ENCODE measurements around the gene DNLZ.

The DNLZ gene

DNA sequence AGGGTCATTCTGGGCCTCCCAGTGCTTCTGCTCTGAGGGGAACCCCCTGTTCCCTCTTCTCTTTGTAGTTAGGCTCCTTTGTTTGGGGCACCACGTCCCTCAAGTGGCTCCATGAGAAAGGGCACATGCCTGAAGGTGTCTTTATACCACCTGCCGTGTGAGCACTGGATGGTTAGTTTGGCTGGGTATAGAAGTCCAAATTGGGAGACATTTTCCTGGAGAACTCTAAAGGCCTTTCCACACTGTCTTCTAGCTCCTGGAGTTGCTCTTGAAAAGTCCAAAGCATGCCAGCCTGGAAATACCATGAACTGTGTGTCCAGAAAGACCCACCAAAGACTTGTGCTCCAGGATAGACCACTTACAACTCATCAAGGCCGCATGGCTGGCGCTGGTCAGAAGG is 48.6 kb downstream of the DNLZ start:
- no peak for DNase-seq

DNA sequence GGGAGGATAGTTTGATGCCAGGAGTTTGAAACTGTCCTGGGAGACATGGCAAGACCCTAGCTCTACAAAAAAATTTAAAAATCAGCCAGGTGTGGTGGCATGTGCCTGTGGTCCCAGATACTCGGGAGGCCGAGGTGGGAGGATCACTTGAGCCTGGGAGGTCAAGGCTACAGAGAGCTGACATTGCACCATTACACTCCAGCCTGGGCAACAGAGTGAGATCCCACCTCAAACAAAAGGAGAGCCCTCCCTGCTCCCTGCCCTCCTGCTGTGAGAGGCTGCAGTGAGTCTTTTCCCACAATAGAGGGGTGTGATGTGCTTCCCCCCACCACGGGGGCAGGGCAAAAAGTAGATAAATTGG is 49.5 kb downstream of the DNLZ start:
- no peak for DNase-seq

DNA sequence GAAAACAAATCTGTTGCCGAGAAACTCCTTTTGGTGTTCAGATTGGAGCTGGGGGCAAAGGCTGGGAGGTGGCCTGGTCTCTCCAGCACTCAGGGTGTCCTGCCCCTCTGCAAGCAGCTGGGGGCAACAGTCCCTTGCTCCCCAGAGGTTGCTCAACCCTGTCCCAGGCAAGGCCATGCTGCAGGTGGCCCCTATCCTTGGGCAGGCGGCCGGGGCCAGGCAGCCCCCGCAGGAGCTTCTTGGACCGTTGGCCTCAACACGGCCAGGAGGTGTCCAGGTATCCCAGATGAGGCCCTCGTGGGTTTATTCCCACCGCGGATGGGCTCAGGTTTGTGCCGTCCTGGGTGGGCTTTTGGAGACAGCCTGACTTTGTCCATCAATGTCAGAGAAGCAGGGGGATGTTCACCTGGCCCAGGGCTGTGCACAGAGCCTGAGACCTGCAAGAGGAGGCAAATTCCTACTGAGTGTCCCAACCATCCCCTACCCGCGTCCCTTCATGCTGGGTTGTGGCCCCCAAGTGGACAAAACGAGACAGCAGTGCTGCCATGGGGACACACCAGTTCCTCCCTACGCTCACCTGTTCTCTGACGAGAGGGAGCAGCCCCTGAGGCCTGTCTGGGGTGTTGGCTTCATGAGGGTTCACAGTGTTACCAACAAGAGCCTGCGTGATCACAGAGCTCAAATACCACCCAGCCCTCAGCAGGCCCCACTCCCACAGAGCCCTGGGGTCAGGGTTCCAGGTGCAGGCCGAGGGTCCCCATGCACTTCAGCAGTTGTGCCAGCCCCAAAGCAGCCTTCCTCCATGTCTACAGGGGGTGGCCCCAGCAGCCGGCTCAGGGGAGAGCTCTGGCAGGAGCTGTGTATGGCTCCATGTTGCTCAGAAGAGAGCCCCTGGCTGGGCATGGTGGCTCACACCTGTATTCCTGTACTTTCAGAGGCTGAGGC is 50.2 kb downstream of the DNLZ start:
- DNase-seq, result no peak

DNA sequence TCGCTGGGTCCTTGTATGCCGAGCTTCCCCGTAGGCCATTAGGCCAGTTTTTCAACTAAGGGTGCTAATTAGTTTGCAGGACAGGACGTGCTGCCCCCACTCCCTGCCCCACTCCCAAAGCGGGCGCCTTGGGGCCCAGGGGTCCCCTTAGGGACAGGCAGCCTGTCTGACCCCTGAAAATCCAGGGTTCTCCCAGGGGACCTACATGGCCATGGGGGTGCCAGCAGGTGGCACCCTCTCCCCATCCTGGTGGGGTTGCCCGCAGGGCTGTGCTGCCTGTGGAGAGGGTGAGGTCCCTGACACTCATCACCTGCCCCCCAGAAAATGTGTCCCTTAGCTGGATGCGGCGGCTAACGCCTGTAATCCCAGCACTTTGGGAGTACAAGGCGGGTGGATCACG is 51.1 kb downstream of the DNLZ start:
- no peak for DNase-seq

GRCh38 chr9:136312009-136312375 is 51.6 kb downstream of the DNLZ start:
- no peak for DNase-seq

DNA sequence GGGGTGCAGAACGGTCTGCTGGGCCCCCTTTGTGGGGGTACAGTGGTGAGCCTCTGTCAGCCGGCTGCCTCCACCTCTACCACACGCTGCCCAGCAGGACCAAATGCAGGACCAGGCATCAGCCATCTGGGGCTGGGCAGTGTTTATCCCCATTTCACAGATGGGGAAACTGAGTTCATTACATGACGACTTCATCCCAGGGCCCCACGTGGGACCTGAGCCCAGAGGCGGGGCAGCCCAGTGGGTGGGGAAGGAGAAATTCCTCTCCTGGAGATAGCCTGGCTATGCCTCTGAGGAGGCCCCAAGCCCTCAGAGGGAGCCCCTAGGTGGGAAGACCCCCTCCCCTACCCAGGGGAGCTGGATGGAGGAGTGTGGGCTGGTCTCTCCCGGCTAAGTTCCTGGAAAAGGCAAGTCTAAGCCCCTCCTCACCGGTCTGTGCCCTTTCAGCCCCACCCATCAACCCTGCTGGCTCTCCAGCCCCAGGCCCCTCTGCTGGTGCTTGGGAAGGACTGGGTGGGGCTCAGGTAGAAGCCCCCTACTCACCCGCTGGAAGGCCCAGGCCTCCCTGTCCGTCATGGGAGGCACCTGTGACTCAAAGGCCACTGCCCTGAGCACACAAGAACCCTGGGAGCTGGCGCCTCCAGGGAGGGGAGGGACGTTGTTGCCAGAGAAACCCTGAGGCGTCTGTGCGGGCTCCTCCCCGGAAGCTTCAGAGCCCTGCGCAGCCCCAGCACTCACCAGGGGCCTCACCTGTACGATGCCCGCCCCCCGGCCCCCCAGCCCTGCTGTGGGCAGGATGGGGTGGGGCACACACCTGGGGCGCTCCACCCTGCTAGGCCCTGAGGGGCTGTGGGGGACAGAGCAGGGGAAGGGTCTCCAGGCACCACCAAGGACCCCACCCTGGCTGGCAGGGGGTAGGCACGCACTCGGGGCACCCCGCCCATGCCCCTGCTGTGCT is 52.2 kb downstream of the DNLZ start:
- DNase-seq, result no peak

- peak; percentile 55 for DNase-seq
Measured at GRCh38 chr9:136310273-136311030, 53.1 kb downstream of the DNLZ start.

- DNase-seq, result no peak
Measured at GRCh38 chr9:136309806-136310220, 53.7 kb downstream of the DNLZ start.

Measured in NCI-H1092 treated with DMSO at 0.1 percent for 48 hours (cell line).